Hepatocyte (in vitro differentiated cells): Measurements from ENCODE around the gene PRIMA1. TPM values are rescaled to one million over a fixed set of nuclear protein-coding genes. Genes with fewer than 3 reads are reported as not detected.

Experiments used
- DNase-seq: peaks from one replicate; pipeline ENCODE4 v3.0.0-alpha.2; 2016; ENCODE audit warnings: low spot score
- H2AFZ ChIP-seq: fragments of 200-600 bp; sonication (generic); 2 replicates; pipeline ENCODE4 v1.6.0; 2016; ENCODE audit warnings: antibody characterized with exemption, mild to moderate bottlenecking
- H3K27ac ChIP-seq: fragments of 200-600 bp; sonication (generic); 2 replicates; pipeline ENCODE4 v1.5.1; 2016; ENCODE audit warnings: mild to moderate bottlenecking
- H3K27me3 ChIP-seq: fragments of 200-600 bp; sonication (generic); 2 replicates; pipeline ENCODE4 v1.6.1; 2016
- H3K36me3 ChIP-seq: fragments of 200-600 bp; sonication (generic); replicated peaks from 2 replicates; pipeline ENCODE4 v1.5.1; 2016; ENCODE audit warnings: low read depth; ENCODE audit not compliant: insufficient read depth
- H3K4me1 ChIP-seq: fragments of 200-600 bp; sonication (generic); 2 replicates; pipeline ENCODE4 v1.5.1; 2016; ENCODE audit warnings: mild to moderate bottlenecking, moderate library complexity; ENCODE audit not compliant: insufficient read depth
- H3K4me2 ChIP-seq: fragments of 200-600 bp; sonication (generic); 2 replicates; pipeline ENCODE4 v1.6.0; 2016
- H3K4me3 ChIP-seq: fragments of 200-600 bp; sonication (generic); 2 replicates; pipeline ENCODE4 v1.5.1; 2016; ENCODE audit warnings: mild to moderate bottlenecking
- H3K79me2 ChIP-seq: fragments of 200-600 bp; sonication (generic); 2 replicates; pipeline ENCODE4 v1.6.0; 2017; ENCODE audit warnings: mild to moderate bottlenecking
- H3K9me2 ChIP-seq: fragments of 200-600 bp; sonication (generic); replicated peaks from 2 replicates; pipeline ENCODE4 v1.6.0; 2017; ENCODE audit warnings: mild to moderate bottlenecking; ENCODE audit not compliant: insufficient read depth
- H3K9me3 ChIP-seq: fragments of 200-600 bp; sonication (generic); 2 replicates; pipeline ENCODE4 v1.5.1; 2016; ENCODE audit warnings: low read depth, mild to moderate bottlenecking
- H4K20me1 ChIP-seq: fragments of 200-600 bp; sonication (generic); 2 replicates; pipeline ENCODE4 v1.6.0; 2016; ENCODE audit warnings: mild to moderate bottlenecking; ENCODE audit not compliant: insufficient read depth, poor library complexity, severe bottlenecking
- CTCF ChIP-seq: fragments of 200-600 bp; sonication (generic); IDR thresholded peaks from 2 replicates; pipeline ENCODE4 v1.5.1; 2016; ENCODE audit warnings: antibody characterized with exemption, mild to moderate bottlenecking; ENCODE audit not compliant: poor library complexity
- EZH2 ChIP-seq: fragments of 200-600 bp; sonication (generic); IDR thresholded peaks from 2 replicates; pipeline ENCODE4 v1.6.1; 2016; ENCODE audit warnings: antibody characterized with exemption, mild to moderate bottlenecking, borderline replicate concordance
- EZH2phosphoT487 ChIP-seq: fragments of 200-600 bp; sonication (generic); IDR thresholded peaks from one replicate; pipeline ENCODE4 v1.6.1; 2018; ENCODE audit warnings: antibody characterized with exemption, mild to moderate bottlenecking, low read depth, moderate library complexity; ENCODE audit not compliant: unreplicated experiment, severe bottlenecking
- WGBS: methylation state at CpG from one replicate; pipeline ENCODE4 v1.1.6; 2016; ENCODE audit warnings: low lambda C conversion rate; ENCODE audit errors: missing lambda C conversion rate; 5-methylcytosine and 5-hydroxymethylcytosine counted together
- polyA plus RNA-seq: library from polyadenylated mRNA; unstranded; fragments of >200 nt; fragmentation: Nextera tagmentation; extraction: Ambion mirVana; gene quantifications from 2 replicates; pipeline ENCODE4 v1.2.1, GENCODE V29; 2016
- total RNA-seq: library from RNA; depleted of rRNA; stranded (reverse); fragments of >200 nt; gene quantifications from 2 replicates; pipeline ENCODE4 v1.2.3, GENCODE V29; 2014

PRIMA1 gene
- total and polyA plus RNA-seq, 2 experiments from 2014 or later: 1.5 to 1.9 TPM

- Histone ChIP-seq H4K20me1 (no peaks in the 10 kb centered on the region), H3K27ac (no peak overlapping the region), H2AFZ (no peak overlapping the region), H3K36me3 (no peaks in the 10 kb centered on the region), H3K4me2 (no peak overlapping the region), H3K79me2 (no peaks in the 10 kb centered on the region), H3K9me2 (no peaks in the 10 kb centered on the region), H3K9me3 (no peaks in the 10 kb centered on the region), H3K4me3 (no peak overlapping the region), H3K27me3 (no peaks in the 10 kb centered on the region), H3K4me1 (no peaks in the 10 kb centered on the region)
- WGBS: 94% methylated on average over 5 of the region's 5 CpGs
- TF ChIP-seq EZH2phosphoT487 (no peak), CTCF (no peak), EZH2 (no peak)
- no peak for DNase-seq
Observed at GRCh38 chr14:93708800-93709199, 79.5 kb downstream of the PRIMA1 start.

GRCh38 chr14:93708311-93708734 is 80.0 kb downstream of the PRIMA1 start:
- TF ChIP-seq EZH2phosphoT487 (no peak), CTCF (no peak), EZH2 (no peak)
- no peak for DNase-seq
- Histone ChIP-seq H3K4me1 (no peaks in the 10 kb centered on the region), H3K9me3 (no peaks in the 10 kb centered on the region), H3K4me2 (no peak overlapping the region), H4K20me1 (no peaks in the 10 kb centered on the region), H3K27ac (no peak overlapping the region), H3K27me3 (no peaks in the 10 kb centered on the region), H2AFZ (no peak overlapping the region), H3K79me2 (no peaks in the 10 kb centered on the region), H3K9me2 (no peaks in the 10 kb centered on the region), H3K36me3 (no peaks in the 10 kb centered on the region), H3K4me3 (no peak overlapping the region)
- 82% methylated on average over 6 of the region's 6 CpGs for WGBS

GRCh38 chr14:93707475-93707874 is 80.8 kb downstream of the PRIMA1 start:
- Histone ChIP-seq H3K4me3 (no peak overlapping the region), H3K27ac (no peak overlapping the region), H3K4me2 (no peak overlapping the region), H3K36me3 (no peaks in the 10 kb centered on the region), H3K4me1 (no peaks in the 10 kb centered on the region), H2AFZ (no peak overlapping the region), H4K20me1 (no peaks in the 10 kb centered on the region), H3K9me3 (no peaks in the 10 kb centered on the region), H3K79me2 (no peaks in the 10 kb centered on the region), H3K27me3 (no peaks in the 10 kb centered on the region), H3K9me2 (no peaks in the 10 kb centered on the region)
- no peak for TF ChIP-seq CTCF
- TF ChIP-seq EZH2phosphoT487: no peak
- TF ChIP-seq EZH2: no peak
- DNase-seq: no peak
- 44% methylated on average over 3 of the region's 3 CpGs for WGBS
